Measurements from ENCODE around the gene SYNGR3.
"Not testable (repeated sequence)": the region's sequence is repeated elsewhere in the genome, so short reads cannot be mapped to it uniquely, and the experiment has no call there.

Gene SYNGR3

DNA sequence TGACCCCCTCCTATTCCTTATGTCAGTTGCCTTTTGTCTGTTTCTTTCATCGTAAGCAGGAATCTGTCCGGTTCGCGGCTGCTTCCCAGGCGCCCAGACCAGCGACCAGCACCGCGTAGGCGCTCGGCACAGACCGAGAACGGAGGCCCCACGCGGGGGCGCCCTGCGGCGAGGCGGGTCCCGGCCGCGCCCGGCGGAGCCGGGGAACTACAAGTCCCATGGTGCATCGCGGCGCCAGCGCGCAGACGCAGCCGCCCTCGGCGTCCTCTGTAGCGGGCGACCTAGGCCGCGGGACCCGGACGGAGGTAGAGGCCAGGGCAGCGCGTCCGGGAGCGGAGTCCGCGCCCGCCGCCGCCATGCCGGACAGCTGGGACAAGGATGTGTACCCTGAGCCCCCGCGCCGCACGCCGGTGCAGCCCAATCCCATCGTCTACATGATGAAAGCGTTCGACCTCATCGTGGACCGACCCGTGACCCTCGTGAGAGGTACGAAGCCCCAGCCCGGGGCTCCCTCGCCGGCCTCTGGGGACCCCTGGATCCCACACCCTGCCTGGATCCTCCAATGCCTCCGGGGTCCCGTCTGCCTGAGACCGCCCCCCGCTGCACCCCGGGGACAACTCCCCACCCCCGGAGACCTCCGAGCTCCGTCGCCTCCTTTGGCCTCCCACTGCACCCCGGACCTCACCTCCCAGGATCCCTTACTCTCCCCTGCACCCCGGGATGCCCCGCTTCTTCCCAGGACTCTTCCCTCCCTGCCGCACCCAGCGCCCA, 30.3 kb upstream of the SYNGR3 start, which contains the start of gene NDUFB10:
TSS of gene NDUFB10 (plus strand) at position 270 of the 771 bp plus-strand sequence. CDS start at position 357, 87 bp downstream.
- Histone ChIP-seq H3K9me2 (replicated peaks; ENCODE audit: insufficient read depth, low read length) (no peaks in the 10 kb centered on the region), H3K9me3 (replicated peaks; ENCODE audit: insufficient read depth, low read length) (no peaks in the 10 kb centered on the region), H3K4me3 (ENCODE audit: low read length) (peak within 1 kb of the TSS; percentile 88), H3F3A (ENCODE audit: insufficient read depth, low read length) (peaks cover 36% of the 10 kb centered on the region), H3K4me2 (ENCODE audit: low read depth, low read length) (peak within 1 kb of the TSS; percentile 92), H3K9ac (ENCODE audit: low read length) (peak within 1 kb of the TSS; percentile 91), H2AFZ (ENCODE audit: low read length) (peak within 1 kb of the TSS; percentile 81), H3K27ac (ENCODE audit: low read length) (no peak within 1 kb of the TSS), H3K36me3 (replicated peaks; ENCODE audit: insufficient read depth, low read length) (peaks cover 17% of the 10 kb centered on the region), H3K27me3 (replicated peaks; ENCODE audit: insufficient read depth, low read length) (peaks cover 8% of the 10 kb centered on the region), H3K4me1 (ENCODE audit: low read length) (peaks cover 15% of the 10 kb centered on the region), H3K79me2 (ENCODE audit: low read length) (peaks cover 29% of the 10 kb centered on the region), H4K20me1 (ENCODE audit: insufficient read depth, low read length) (no peaks in the 10 kb centered on the region)
- DNase-seq, result peak; percentile 92
- TF ChIP-seq CTCF (IDR thresholded peaks at IDR 0.05; ENCODE audit: low read length), result peak; percentile 80
- TF ChIP-seq EZH2phosphoT487 (IDR thresholded peaks at IDR 0.05; ENCODE audit: low read length), result no peak
- no peak for TF ChIP-seq EZH2 (optimal IDR thresholded peaks at IDR 0.05; ENCODE audit: low read depth, low read length)

GRCh38 chr16:1960665-1961630, 28.8 kb upstream of the SYNGR3 start:
- Histone ChIP-seq H3F3A (ENCODE audit: insufficient read depth, low read length) (peaks cover 40% of the 10 kb centered on the region), H3K27ac (ENCODE audit: low read length) (no peak overlapping the region), H3K4me2 (ENCODE audit: low read depth, low read length) (peak overlapping the region; percentile 92; the same call in 1 of the 2 replicates), H3K9me3 (replicated peaks; ENCODE audit: insufficient read depth, low read length) (no peaks in the 10 kb centered on the region), H3K9me2 (replicated peaks; ENCODE audit: insufficient read depth, low read length) (no peaks in the 10 kb centered on the region), H2AFZ (ENCODE audit: low read length) (no peak overlapping the region), H3K79me2 (ENCODE audit: low read length) (peaks cover 42% of the 10 kb centered on the region), H3K27me3 (replicated peaks; ENCODE audit: insufficient read depth, low read length) (no peaks in the 10 kb centered on the region), H4K20me1 (ENCODE audit: insufficient read depth, low read length) (no peaks in the 10 kb centered on the region), H3K9ac (ENCODE audit: low read length) (no peak overlapping the region), H3K4me1 (ENCODE audit: low read length) (peaks cover 15% of the 10 kb centered on the region), H3K36me3 (replicated peaks; ENCODE audit: insufficient read depth, low read length) (peaks cover 17% of the 10 kb centered on the region), H3K4me3 (ENCODE audit: low read length) (peak overlapping the region; percentile 88)
- TF ChIP-seq EZH2phosphoT487 (IDR thresholded peaks at IDR 0.05; ENCODE audit: low read length), result no peak
- TF ChIP-seq EZH2 (optimal IDR thresholded peaks at IDR 0.05; ENCODE audit: low read depth, low read length), result no peak
- no peak for TF ChIP-seq CTCF (IDR thresholded peaks at IDR 0.05; ENCODE audit: low read length)
- no peak for DNase-seq

DNA sequence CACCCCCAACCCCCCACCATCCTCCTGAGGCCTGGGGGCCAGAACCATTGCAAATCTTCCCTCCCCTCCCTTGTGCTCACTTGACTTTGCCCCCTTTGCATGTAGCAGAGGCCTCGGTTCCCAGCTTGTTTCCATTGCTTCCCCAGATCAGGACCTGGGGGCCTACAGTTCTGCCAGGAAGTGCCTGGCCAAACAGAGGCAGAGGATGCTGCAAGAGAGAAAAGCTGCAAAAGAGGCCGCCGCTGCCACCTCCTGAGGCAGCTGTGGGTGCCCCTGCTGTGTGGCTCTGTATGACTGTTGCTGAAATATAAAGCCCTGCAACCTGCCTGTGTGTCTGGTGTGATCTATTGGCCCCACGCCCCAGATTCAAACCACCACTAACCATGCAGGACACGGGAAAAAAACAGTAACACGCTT, 28.1 kb upstream of the SYNGR3 start:
- peaks cover 40% of the 10 kb centered on the region for H3F3A ChIP-seq (ENCODE audit: insufficient read depth, low read length)
- H3K4me3 ChIP-seq (ENCODE audit: low read length), result no peak overlapping the region
- no peak overlapping the region for H3K27ac ChIP-seq (ENCODE audit: low read length)
- H4K20me1 ChIP-seq (ENCODE audit: insufficient read depth, low read length), result no peaks in the 10 kb centered on the region
- TF ChIP-seq EZH2 (optimal IDR thresholded peaks at IDR 0.05; ENCODE audit: low read depth, low read length) (no peak), EZH2phosphoT487 (IDR thresholded peaks at IDR 0.05; ENCODE audit: low read length) (no peak), CTCF (IDR thresholded peaks at IDR 0.05; ENCODE audit: low read length) (no peak)
- H3K9ac ChIP-seq (ENCODE audit: low read length), result no peak overlapping the region
- no peaks in the 10 kb centered on the region for H3K9me3 ChIP-seq (replicated peaks; ENCODE audit: insufficient read depth, low read length)
- no peak overlapping the region for H2AFZ ChIP-seq (ENCODE audit: low read length)
- no peaks in the 10 kb centered on the region for H3K27me3 ChIP-seq (replicated peaks; ENCODE audit: insufficient read depth, low read length)
- peaks cover 15% of the 10 kb centered on the region for H3K4me1 ChIP-seq (ENCODE audit: low read length)
- H3K36me3 ChIP-seq (replicated peaks; ENCODE audit: insufficient read depth, low read length), result peaks cover 17% of the 10 kb centered on the region
- H3K9me2 ChIP-seq (replicated peaks; ENCODE audit: insufficient read depth, low read length), result no peaks in the 10 kb centered on the region
- DNase-seq, result no peak
- H3K4me2 ChIP-seq (ENCODE audit: low read depth, low read length), result no peak overlapping the region
- peaks cover 43% of the 10 kb centered on the region for H3K79me2 ChIP-seq (ENCODE audit: low read length)

DNA sequence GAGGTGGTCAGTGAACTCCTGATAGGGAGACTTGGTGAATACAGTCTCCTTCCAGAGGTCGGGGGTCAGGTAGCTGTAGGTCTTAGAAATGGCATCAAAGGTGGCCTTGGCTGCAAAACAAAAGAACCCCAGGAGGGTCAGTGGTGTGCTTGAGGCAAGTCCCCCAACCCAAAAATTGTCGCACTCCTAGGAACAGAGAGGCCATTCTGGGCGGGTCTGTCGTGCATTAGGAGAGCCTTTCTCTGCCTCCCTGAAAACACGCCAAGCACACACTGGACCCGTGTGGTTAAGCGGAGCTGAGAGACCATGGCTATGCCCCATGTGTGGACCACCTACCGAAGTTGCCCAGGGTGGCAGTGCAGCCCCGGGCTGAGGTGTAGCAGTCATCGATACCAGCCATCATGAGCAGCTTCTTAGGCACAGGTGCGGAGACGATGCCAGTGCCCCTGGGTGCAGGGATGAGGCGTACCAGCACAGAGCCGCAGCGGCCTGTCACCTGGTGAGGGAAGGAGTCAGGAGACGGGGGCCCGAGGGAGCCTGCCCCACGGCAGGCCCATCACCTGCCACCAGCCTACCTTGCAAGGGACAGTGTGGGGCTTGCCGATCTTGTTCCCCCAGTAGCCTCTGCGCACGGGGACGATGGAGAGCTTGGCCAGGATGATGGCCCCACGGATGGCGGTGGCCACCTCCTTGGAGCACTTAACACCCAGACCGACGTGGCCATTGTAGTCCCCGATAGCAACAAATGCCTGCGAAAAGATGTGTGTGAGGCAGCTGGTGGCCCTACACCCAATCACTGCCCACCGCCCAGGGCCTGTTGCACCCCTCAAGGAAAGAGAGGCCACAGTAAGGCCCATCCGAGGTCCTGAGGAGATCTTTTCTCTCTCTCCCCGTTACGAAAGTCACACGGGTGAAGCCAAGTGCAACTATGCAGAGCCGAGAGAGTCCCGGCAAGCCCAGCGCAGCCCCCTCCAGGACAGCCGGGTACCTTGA, 27.3 kb upstream of the SYNGR3 start:
- Histone ChIP-seq H3K79me2 (ENCODE audit: low read length) (peaks cover 43% of the 10 kb centered on the region), H3K36me3 (replicated peaks; ENCODE audit: insufficient read depth, low read length) (peaks cover 17% of the 10 kb centered on the region), H3F3A (ENCODE audit: insufficient read depth, low read length) (peaks cover 40% of the 10 kb centered on the region), H3K4me1 (ENCODE audit: low read length) (peaks cover 15% of the 10 kb centered on the region)
- H3K27ac ChIP-seq (ENCODE audit: low read length); H3K4me3 ChIP-seq (ENCODE audit: low read length); H3K9me3 ChIP-seq (replicated peaks; ENCODE audit: insufficient read depth, low read length); H3K9ac ChIP-seq (ENCODE audit: low read length); H4K20me1 ChIP-seq (ENCODE audit: insufficient read depth, low read length); DNase-seq; H2AFZ ChIP-seq (ENCODE audit: low read length); H3K27me3 ChIP-seq (replicated peaks; ENCODE audit: insufficient read depth, low read length); H3K9me2 ChIP-seq (replicated peaks; ENCODE audit: insufficient read depth, low read length); H3K4me2 ChIP-seq (ENCODE audit: low read depth, low read length): not testable (repeated sequence)

All from MM.1S (cell line).